ENCODE results near the gene UBE2J2.
A peak's percentile ranks its signal among the peaks of the same experiment; 100 is the strongest.
"Not testable (repeated sequence)": the region's sequence is repeated elsewhere in the genome, so short reads cannot be mapped to it uniquely, and the experiment has no call there.

The UBE2J2 gene

GRCh38 chr1:1273512-1274298, at the start of gene UBE2J2:
Gene UBE2J2, minus strand, starts transcription at chr1:1273854. Its CDS starts 5,862 bp downstream, at chr1:1267992.
- peak; percentile 95 for DNase-seq

GRCh38 chr1:1322952-1323351, 49.3 kb upstream of the UBE2J2 start:
- DNase-seq = no peak

GRCh38 chr1:1322418-1322817, 48.8 kb upstream of the UBE2J2 start:
- DNase-seq = no peak

- no peak for DNase-seq
Measured at GRCh38 chr1:1321477-1321876, 47.8 kb upstream of the UBE2J2 start.

- no peak for DNase-seq
Measured at GRCh38 chr1:1320666-1321448, 47.2 kb upstream of the UBE2J2 start.

- no peak for DNase-seq
Measured at GRCh38 chr1:1319646-1319941, 45.9 kb upstream of the UBE2J2 start.

- DNase-seq = no peak
Measured at GRCh38 chr1:1318777-1319645, 45.4 kb upstream of the UBE2J2 start.

- no peak for DNase-seq
Measured at GRCh38 chr1:1318131-1318652, 44.5 kb upstream of the UBE2J2 start.

- no peak for DNase-seq
Measured at GRCh38 chr1:1317420-1317819, 43.8 kb upstream of the UBE2J2 start.

GRCh38 chr1:1316199-1316598, 42.5 kb upstream of the UBE2J2 start:
- DNase-seq = not testable (repeated sequence)

GRCh38 chr1:1315435-1315954, 41.8 kb upstream of the UBE2J2 start:
- DNase-seq = no peak

GRCh38 chr1:1314678-1315335, 41.2 kb upstream of the UBE2J2 start:
- DNase-seq = no peak

- DNase-seq = no peak
Measured at GRCh38 chr1:1314237-1314586, 40.6 kb upstream of the UBE2J2 start.

- DNase-seq = no peak
Measured at GRCh38 chr1:1313500-1314236, 40.0 kb upstream of the UBE2J2 start.

GRCh38 chr1:1312450-1313314, 39.0 kb upstream of the UBE2J2 start:
- DNase-seq = no peak

GRCh38 chr1:1311107-1312104, 37.8 kb upstream of the UBE2J2 start:
- no peak for DNase-seq

- DNase-seq = no peak
Measured at GRCh38 chr1:1310476-1311053, 36.9 kb upstream of the UBE2J2 start.

- no peak for DNase-seq
Measured at GRCh38 chr1:1310109-1310385, 36.4 kb upstream of the UBE2J2 start.

Data from CD4-positive, alpha-beta T cell treated with Interleukin-17A for 4 hours (primary cell).